CD4-positive, alpha-beta T cell treated with Interleukin-2 at 100 ng/mL for 4 hours (primary cell): ENCODE data around the gene GLIS1.
"Not testable (repeated sequence)": the region's sequence is repeated elsewhere in the genome, so short reads cannot be mapped to it uniquely, and the experiment has no call there.

Source experiments
- DNase-seq: peaks from one replicate; pipeline ENCODE4 v3.0.0-alpha.2; 2020; ENCODE audit warnings: low spot score

The GLIS1 gene

DNA sequence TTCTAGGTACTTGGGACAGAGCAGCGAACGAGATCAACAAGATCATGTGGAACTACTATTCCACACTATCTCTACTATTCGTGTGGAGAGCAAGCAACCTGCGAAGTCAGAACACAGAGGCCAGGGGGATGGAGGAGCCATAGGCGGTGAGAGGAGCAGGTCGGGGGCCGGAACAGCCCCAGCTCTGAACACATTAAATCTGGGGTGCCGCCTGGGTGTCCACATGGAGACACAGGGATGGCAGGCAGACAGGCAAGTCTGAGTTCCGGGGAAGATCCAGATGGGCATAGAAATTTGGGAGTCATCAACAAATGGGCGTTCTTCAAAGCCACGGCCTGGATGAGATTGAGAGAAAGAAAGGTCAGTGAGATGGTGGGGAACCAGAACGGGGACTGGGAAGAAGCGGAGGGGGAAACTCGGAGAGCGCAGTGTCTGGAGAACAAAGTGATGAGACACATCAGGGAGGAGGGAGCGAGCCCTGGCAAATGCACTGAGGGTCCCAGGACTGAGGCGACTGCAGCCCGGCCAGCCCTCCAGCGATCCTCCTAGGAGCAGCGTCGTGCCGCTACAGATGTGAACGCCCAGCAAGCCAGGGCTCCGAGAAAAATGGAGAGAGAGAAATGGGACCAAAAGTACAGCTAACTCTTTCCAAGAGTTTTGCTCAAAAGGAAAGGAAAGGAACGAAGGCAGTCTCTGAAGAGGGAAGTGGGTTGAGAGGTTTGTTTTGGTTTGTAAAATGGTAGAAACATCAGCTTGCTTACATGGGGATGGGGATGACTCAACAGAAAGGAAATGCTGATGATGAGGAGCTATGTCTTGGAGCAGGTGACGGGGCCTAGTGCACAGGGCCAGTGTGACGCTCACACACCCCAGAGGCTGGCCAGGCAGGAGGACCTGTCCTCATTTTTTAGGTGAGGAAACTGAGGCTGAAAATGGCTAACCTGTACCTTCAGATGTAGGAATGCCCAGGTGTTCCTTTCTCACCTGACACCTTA, 84.5 kb downstream of the GLIS1 start:
- DNase-seq: no peak

- DNase-seq: no peak
These were observed 85.3 kb downstream of the GLIS1 start for GRCh38 chr1:53653631-53654030.

GRCh38 chr1:53653200-53653575, 85.8 kb downstream of the GLIS1 start:
- DNase-seq: no peak

DNA sequence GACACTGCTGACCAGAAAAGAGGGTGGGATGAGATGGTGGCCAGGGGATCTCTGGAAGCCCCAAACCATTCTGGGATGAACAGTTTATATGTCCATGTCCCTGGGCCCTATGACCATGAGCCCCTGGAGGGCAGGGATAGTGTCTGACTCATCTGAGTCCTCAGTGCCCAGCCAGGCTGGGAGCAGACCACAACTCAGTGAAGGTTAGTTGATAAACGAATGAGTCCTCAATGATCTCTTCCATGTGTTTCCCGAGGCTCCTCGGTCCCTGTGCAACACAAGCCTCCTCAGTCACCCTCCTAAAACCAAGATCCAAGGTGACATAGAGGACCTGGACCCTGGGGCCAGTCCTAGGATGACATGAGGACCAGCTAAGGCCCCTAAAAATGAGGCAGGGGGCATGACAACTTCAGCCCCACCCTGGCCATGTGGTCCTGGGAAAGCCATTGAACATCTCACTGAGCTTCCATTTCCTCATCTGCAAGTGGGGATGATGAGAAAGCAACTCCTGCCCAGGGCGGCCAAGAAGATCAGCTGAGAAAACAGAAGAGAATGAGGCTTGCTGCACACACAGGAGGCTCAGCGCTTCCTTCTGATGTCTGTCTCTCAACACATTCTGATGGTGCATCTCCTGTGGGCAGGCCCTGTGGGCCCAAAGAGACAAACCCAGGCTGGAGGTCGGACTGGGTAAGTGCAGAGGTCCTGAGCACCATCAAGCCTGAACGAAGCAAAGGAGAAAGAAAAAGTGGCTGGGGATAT, 86.3 kb downstream of the GLIS1 start:
- no peak for DNase-seq

GRCh38 chr1:53651356-53651755, 87.6 kb downstream of the GLIS1 start:
- no peak for DNase-seq

GRCh38 chr1:53648516-53648915, 90.4 kb downstream of the GLIS1 start:
- DNase-seq: no peak

GRCh38 chr1:53647915-53648314, 91.0 kb downstream of the GLIS1 start:
- DNase-seq: not testable (repeated sequence)

- no peak for DNase-seq
These were observed 92.2 kb downstream of the GLIS1 start for GRCh38 chr1:53646732-53647131.

DNA sequence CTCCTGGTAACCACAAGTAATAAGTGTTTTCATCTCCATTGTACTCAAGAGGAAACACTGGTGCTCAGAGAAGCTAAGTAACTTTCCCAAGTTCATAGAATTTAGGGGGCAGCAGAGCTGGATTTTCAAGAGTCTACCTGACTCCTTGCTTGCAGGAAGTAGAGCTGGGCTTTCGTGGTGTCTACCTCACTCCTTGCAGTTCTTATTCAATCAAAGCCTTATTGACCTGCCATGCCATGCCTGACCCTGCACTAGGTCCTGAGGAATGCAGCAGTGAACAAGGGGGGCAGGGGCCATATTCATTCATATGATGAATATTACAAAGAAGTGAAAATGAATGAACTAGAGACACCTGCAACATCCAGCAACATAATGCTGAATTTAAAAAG, 93.3 kb downstream of the GLIS1 start:
- no peak for DNase-seq

GRCh38 chr1:53644909-53645689, 93.9 kb downstream of the GLIS1 start:
- DNase-seq: no peak

GRCh38 chr1:53644496-53644895, 94.5 kb downstream of the GLIS1 start:
- no peak for DNase-seq

DNA sequence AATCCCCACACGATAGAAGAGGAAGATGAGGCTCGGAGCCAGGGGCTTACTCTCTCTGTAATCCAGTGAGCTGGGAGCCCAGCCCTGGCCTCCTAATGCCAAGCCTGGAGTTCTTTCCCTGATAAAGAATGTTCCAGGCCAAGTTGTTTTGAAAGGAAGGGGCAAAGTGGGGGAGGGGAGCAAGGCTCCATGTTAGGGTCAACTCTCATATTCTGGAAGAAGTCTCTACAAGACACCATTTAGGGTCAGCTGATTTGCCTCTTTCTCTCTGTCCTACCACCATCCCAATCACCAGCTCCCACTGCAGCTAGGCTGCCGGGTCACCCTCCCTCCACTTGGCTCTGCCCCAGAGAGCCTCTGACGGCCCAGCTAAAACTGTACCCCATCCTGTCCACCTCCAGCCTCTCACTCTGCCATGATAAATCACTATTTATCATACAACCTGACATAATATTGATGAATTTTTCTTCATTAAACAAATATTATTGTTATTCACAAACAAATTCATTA, 95.0 kb downstream of the GLIS1 start:
- no peak for DNase-seq

DNA sequence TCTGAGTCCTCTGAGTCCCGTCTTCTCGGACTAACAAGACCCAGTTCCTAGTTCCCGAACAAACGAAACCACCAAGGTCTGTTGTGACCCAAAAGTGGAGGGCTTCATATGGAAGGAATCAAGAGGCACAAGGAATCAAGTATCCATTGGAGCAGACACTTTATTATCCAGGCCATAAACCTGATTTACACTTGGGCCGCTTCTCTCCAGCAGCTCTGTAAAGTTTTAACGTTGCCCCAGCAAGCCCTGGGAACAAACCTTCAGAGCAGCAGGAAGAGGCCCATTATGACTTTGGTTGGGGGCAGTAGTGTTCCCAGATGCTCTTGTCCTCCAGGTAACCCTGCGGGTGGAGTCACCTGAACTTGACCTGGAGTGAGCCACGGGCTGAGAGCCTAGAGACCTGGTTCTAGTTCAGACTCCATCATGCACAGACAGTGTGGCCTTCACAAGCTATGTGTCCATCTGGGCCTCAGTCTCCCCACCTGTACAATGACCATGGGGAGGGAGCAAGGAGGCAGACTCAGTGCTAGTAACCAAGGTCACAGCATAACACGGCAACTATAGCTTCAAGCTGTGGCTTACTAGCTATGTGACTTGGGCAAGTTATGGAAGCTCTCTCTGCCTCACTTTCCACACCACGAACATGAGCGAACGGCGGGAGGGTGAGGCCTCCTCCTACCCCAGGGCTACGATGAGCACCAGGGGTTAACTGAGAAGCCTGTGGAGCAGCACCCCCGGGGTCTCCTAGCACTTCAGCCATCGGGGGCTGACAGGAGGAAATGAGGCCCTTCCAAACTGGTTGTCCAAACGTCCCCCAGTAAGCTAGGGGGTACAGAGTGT, 95.7 kb downstream of the GLIS1 start:
- no peak for DNase-seq

- no peak for DNase-seq
These were observed 96.4 kb downstream of the GLIS1 start for GRCh38 chr1:53642607-53643006.

- DNase-seq: no peak
These were observed 96.8 kb downstream of the GLIS1 start for GRCh38 chr1:53642215-53642555.

- no peak for DNase-seq
These were observed 97.3 kb downstream of the GLIS1 start for GRCh38 chr1:53641481-53642214.

- no peak for DNase-seq
These were observed 98.3 kb downstream of the GLIS1 start for GRCh38 chr1:53640701-53641075.

GRCh38 chr1:53639996-53640700, 98.8 kb downstream of the GLIS1 start:
- no peak for DNase-seq

GRCh38 chr1:53639251-53639763, 99.7 kb downstream of the GLIS1 start:
- DNase-seq: no peak
